ENCODE measurements around the gene MRTFB.
"Not testable (repeated sequence)": the region's sequence is repeated elsewhere in the genome, so short reads cannot be mapped to it uniquely, and the experiment has no call there.

The MRTFB gene

DNA sequence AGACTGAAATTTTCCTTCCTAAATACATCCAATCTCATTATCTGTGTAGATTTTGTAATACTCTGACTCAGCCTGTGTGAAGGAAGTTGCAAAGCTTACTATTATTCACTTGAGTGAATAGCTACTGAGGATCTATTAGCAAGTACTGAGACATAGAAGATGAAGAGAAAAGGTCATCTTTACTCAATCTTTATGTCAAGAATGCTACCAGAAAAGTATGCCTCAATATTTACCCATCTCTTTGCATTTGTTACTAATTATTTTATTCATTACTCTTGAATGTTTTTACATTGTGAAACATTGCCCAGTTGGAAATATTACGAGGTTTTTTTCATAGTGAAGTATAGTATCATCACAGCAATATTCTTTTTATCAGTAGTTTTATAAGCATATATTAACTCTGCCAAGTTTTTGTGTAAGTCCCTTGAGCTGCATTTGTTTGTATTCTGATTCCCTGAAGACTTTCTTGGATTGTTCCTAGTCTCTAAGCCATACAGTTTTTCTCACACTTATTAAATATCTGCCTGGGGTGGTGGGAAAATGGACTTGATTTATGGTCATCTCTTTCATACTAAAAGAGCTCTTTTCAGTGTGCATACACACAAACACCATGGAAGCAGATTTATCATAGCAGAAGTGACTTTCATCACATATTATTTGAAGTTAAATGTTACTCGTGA is 110.4 kb downstream of the MRTFB start:
- no peak for DNase-seq (ENCODE audit: low read depth in 2 of 2, low spot score in 1 of 2)

DNA sequence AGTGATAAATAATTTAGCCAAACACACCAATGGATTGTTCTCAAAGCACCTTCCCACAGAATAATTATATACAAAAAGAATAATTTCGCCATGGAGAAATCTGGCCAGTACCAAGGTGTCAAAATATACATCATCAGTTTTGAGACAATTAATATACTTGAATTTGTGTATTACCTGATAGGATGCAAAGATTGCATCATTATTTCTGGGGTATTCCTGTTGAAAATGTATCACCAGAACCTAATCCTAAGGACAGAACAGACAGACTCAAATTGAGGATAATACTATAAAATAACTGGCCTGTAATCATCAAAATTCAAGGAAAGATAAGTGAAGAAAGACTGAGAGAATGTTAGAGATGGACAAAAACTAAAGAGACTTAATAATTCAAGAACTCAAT is 111.9 kb downstream of the MRTFB start:
- no peak for DNase-seq (ENCODE audit: low read depth in 2 of 2, low spot score in 1 of 2)

DNA sequence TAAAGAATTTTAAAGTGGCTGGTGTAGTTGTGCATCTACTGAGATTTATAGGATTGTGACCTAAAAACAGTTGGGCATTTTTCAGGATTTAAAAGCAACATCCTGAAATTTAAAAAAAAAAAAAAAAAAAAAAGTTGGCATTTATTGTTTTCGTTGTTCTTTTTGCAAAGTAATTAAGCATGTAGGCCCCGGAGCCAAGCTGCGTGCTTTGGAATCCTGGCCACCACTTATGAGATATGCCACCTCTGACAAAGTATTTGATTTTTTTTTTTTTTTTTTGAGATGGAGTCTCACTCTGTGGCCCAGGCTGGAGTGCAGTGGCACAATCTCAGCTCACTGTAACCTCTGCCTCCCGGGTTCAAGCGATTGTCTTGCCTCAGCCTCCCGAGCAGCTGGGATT is 112.8 kb downstream of the MRTFB start:
- DNase-seq (ENCODE audit: low read depth in 2 of 2, low spot score in 1 of 2) = not testable (repeated sequence)

DNA sequence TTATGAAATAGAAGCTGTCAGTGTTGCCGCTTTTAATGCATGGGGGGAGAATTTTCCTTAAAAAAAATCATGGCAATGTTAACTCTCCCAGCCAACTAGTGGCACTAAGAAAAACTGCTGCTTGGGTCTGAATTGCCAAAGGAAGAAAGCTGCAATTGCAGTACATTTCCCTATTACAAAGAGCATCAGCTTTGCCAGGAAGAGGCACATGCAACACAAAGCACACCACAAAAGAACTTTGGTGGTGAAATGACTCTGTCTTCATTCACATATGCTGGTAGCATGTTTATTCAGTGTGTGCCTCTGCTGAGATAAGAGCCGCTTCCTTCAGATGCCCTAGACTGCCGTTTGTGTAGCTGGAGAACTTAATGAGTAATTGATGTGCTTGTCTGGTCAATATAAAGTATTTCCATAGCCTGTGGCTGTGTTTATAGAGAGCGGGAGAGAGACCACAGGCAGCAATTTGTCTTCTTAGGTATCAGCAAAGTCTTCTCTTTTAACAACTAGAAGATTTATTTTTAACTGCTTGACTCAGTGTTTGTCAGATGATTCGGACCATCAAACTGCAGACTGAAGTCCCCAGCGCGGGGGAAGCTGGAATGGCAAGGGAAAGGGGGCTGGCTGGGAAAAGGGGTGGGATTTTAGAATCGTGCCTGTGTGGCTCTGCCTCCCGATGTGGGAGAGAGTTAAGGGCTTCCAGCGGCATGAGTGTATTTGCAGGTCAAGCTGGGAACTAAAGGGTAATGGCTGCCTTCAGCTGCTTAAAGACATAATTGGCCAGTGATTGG is 115.1 kb downstream of the MRTFB start:
- no peak for DNase-seq (ENCODE audit: low read depth in 2 of 2, low spot score in 1 of 2)

DNA sequence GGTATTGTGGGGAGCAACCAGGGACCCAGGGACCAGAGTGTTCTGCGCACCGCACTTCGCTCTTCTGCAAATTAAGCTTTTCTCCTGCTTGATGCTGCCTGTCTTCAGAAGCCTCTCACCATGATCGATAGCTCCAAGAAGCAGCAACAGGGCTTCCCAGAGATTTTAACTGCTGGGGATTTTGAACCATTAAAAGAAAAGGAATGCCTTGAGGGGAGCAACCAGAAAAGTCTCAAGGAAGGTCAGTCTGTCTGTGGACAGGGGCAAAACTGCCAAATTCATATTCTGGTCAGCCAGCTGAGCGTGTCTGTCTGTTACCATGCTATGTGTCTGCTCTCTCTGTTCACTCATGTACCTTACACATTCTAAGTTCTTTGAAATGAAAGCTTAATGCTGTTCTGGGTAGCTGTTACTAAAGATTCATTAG is 115.7 kb downstream of the MRTFB start:
- DNase-seq (ENCODE audit: low read depth in 2 of 2, low spot score in 1 of 2) = no peak

DNA sequence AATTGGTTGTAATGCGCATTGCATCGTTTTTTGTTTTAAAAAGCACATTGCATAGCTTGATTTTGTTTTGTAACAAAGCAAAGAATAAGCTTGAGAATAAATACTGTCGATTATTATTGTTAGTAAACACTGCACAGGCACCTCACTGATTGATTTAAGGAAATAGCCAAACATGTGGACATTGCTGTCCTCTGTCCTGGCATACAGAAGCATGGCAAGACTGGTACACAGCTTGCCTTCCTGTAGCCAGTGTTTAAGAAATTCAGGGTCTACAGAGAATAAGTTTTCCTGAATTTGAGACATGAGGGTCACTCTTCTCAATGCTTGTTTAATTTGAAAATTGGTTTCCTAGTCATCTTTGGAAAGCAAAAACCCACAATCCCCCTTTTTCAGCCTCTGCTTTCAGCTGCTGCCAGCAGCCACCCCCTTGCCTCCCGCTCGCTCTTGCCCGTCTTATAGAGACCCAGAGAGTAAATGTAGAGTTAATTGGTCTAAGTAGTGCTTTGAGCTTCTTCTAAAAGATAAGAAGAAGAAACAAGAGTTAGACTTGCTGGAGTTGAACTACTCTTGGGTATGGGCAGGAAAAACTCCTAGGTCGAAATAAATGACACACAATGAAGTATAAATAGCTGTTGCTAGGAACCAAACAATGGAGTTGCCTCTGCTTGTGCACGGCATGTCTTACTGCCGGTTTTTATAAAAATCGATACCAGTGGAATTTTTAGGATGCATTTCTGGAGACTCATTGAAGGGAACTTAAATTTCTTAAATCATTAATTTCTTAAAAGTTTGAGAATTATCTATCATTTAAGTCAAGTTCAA is 116.6 kb downstream of the MRTFB start:
- no peak for DNase-seq (ENCODE audit: low read depth in 2 of 2, low spot score in 1 of 2)

DNA sequence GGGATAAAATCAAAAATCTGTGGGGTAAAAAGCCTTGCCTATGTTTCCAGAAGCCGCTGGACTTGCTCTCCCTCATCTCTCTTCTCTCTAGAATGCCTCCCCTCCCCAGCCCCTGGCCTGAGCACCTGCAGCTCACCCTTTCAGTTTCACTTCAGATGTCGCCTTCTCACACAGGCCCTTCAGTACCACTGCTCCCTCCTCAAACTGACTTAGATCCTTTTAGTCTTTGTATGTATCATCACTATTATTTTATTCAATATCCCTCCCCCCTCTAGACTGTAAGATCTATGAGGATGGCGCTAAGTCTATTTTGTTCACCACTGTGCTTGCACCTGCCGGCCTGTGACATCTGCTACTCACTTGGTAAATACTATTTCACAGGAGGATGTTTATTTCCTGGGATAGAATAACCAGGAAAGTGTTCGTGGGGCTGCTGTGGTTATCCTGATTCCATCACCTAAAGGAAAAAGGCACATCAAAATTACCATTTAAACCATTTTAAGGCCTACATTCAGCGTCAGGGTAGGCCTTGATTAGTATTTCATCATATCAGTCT is 122.3 kb downstream of the MRTFB start:
- no peak for DNase-seq (ENCODE audit: low read depth in 2 of 2, low spot score in 1 of 2)

DNA sequence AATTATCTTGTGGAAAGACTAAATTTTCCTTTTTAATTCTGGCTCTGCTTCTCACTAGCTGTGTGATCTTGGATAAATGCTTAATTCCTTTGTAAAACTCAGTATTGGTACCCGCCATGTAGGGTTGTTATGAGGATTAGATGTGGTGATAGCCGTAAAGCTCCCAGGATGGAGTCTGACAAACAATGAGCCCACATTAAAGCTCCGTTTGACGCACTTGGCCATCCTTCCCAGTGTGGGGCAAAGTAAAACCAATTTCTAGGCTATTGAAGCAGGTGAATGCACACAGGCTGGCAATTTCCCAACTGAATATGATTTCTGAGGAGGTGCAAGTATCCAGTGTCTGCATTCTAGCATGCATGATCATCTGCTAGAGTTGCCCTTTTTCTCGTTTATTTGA is 123.6 kb downstream of the MRTFB start:
- no peak for DNase-seq (ENCODE audit: low read depth in 2 of 2, low spot score in 1 of 2)

DNA sequence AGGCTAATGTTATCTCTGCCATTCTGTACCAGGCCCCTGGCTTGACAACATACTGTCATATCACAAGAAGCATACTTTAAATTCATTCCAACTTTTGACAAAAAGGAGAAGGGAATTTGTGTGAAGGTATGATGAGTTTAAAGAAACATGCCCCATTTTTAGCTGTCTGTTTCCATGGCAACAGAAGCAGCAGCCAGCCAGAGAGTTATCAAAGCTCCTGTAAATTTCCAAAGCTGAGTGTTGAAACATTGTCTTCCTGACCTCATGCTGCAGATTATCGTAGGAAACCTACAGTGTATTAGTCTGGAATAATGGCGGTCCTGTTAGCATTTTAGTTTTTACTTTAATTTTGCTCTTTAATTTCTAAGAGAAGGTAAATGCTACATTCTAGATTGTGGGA is 124.9 kb downstream of the MRTFB start:
- no peak for DNase-seq (ENCODE audit: low read depth in 2 of 2, low spot score in 1 of 2)

DNA sequence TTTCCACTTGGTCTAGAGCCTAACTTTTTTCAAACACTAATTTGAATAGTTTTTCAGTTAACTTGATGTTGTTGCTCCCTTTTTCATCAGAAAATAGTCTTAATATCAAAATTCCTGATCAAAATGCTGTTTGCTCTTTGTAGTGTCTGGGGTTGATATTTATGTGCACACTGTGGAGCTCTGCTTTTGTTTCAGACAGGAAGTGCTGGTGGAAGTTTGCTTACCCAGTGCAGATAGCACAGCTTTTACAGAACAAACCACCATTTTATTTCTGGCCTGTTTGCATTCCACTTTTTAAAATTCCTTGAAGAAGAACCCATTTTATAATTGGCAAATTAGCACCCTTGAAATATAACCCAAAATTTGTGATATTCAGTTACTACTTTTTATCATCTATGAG is 125.4 kb downstream of the MRTFB start:
- no peak for DNase-seq (ENCODE audit: low read depth in 2 of 2, low spot score in 1 of 2)

DNA sequence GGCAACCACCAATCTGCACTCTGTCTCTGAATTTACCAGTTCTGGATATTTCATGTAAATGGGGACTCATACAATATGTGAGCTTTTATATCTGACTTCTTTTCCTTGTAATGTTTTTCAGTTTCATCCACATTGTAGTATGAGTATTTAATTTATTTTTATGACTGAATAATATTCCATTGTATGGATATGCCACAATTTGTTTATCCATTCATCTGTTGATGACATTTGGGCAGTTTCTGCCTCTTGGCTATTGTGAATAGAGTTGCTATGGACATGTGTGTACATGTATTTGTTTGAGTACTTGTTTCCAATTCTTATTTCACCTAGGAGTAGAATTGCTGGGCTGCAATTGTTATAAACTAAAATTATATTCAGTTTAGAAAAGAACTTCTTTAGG is 126.9 kb downstream of the MRTFB start:
- no peak for DNase-seq (ENCODE audit: low read depth in 2 of 2, low spot score in 1 of 2)

DNA sequence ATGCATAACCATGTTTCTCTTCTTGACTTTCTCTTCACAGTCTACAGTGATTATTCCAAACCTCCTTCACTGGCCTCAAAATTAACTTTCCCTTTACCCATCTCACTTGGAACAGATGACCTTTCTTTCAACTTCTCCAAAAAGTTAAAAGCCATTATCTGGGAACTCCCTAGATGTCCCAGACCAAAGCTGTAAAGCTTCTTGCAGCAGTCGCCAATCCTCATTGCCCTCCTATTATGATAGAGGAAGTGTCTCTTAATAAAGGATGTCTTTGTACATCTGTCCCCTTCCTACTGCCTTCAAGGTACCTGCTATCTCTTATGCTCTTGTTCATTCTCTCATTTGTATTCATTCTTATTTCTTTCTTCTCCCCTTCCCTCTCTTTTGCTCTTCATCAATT is 127.5 kb downstream of the MRTFB start:
- DNase-seq (ENCODE audit: low read depth in 2 of 2, low spot score in 1 of 2) = no peak

DNA sequence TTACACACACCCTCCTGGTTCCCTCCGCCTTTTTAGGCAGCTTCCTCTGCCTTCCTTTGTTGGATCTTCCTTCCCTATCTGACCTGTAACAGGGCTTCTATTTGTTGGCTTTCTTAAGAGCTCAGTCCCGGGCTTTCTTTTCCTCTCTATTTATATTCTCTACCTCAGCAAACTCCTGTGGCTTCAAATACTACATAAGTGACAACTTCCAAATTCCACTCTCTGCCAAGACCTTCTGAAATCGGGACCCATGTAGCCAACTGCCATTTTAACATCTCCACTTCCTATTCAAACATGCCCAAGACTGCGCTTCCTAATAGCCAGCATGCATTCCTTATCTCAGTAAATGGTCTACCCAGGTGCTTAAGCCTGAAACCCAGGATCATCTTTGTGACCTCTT is 128.1 kb downstream of the MRTFB start:
- DNase-seq (ENCODE audit: low read depth in 2 of 2, low spot score in 1 of 2) = no peak

DNA sequence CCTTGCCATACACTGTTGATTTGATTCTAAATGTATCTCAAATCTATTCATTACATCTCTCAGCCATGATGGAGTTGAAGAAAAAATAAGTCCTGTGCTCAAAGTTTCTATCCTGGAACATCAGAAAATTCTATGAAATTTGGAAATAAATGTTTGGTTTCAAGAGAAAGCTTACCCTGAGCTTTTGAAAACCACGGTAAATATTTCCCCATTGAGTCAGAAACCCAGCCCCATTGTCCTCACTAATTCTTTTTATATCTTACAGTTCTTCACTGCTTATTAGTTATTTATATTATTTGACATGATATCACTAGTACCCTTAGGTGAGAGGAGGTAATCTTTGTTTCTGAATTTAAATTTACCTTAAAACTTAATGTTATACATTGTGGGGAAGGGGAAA is 128.5 kb downstream of the MRTFB start:
- no peak for DNase-seq (ENCODE audit: low read depth in 2 of 2, low spot score in 1 of 2)

DNA sequence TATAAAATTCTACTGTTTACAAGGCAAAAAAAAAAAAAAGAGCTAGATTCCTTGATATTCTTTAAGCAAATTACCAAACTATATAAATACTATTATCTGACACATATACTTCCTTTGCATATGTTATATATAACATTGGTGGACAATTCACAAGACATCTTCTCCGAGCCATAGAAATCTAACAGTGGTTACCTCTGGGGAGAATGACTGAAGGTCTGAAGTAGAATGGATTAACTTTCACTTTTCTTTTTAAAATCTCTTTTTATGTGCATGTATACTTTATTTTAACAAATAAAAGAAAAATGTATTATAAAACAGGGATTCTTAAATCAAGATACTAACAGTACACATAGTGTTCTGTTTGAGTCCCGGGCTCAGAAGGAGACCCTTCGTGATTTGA is 131.0 kb downstream of the MRTFB start:
- DNase-seq (ENCODE audit: low read depth in 2 of 2, low spot score in 1 of 2) = no peak

DNA sequence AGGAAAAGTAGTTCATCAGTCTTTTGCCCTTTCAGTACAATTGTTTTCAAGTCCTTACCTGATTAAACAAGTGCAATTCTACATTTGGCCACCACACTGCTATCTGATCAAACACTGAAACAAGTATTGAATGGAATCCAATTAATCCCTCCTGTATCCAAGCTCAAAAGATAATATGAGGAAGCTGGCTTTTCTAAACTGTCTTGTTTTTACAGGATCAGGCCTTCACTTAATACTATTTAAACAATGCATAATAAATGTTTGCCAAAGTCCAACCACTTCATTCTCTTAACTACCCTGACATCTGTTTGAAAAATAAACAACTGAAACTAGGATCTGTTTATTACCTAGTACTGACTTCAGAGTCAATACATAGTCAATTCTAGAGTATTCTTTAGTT is 131.6 kb downstream of the MRTFB start:
- no peak for DNase-seq (ENCODE audit: low read depth in 2 of 2, low spot score in 1 of 2)

DNA sequence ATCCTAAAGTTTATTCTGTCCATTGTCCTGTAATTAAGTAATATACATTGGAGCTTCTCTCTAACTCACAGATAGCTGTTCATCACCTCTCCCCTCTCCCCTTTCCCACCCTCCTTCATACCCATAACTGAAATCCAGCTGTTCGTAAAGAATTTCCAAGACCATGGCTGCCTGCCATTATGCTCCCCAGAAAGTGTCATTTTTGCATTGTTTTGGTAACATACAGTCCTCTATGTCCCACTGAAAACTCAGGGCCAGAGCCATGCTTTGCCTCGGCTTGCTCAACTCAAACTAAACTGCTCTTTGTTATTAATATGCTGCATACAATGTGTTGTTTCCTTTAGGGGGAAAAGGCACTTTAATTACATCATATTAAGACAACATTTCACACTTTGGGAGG is 132.0 kb downstream of the MRTFB start:
- no peak for DNase-seq (ENCODE audit: low read depth in 2 of 2, low spot score in 1 of 2)

DNA sequence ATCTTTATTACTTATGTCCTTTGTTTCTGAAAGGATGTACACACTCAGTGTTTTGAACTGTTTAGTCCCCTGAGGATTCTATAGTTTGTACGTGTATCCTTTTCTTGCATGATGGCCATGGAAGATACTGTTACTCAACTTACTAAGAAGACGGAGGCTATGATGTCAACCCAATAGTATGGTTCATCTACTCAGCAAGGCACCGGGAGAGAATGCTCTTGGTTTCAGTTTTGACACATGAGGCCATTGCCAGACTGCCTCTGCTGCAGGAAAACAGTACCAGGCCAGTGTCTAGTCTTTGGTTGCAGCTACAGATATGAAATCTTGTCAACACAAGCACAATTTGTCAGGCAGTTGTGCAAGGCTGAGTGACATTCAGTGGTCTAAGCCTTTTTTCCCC is 134.5 kb downstream of the MRTFB start:
- no peak for DNase-seq (ENCODE audit: low read depth in 2 of 2, low spot score in 1 of 2)

DNA sequence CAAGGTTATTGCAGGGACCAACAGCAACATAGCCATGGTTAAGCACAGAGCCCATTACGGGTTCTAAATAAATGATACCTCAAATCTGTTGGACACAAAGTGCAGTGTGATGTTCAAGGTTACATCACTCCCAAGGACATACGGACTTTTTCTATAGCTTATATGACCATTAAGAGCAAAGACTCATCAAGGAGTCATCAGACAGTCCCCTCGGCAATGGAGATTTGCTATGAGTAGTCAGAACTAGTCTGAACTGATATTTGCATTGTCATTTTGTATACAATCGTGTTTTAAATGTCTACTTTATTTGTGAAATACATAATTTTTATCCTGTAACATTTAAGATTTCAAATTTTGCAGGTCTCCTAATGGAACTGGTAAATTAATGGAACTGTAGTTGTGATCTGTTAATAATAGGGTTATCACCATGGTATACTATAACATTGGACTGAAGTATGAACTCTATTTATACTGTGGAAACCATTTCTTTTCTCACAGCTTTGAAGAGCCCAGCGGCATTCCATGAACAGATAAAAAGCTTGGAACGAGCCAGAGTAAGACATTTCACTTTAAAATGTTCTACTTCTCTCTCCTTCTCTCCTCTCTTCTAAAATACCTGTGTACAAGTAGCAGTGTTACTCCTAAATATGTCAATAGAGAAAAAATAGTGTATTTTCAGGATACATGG is 140.9 kb downstream of the MRTFB start:
- DNase-seq (ENCODE audit: low read depth in 2 of 2, low spot score in 1 of 2) = no peak

DNA sequence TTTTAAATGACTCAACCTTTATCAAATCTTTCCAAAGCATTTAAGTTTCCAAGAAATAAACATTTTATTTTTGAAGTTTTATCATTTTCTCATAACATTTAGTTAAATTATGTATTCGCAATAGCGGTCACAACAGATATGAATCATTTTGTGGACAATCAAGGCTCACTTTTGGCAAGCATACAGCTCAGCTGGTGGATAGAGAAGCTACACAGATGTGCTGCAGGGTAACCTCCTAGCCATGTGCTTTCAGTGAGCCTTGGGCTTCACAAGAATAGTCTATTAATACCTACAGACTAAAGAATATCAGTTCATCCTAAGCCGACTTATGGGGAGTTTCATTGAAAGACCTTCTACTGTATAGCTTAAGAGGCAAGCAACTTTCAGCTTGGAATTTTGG is 144.8 kb downstream of the MRTFB start:
- no peak for DNase-seq (ENCODE audit: low read depth in 2 of 2, low spot score in 1 of 2)

DNA sequence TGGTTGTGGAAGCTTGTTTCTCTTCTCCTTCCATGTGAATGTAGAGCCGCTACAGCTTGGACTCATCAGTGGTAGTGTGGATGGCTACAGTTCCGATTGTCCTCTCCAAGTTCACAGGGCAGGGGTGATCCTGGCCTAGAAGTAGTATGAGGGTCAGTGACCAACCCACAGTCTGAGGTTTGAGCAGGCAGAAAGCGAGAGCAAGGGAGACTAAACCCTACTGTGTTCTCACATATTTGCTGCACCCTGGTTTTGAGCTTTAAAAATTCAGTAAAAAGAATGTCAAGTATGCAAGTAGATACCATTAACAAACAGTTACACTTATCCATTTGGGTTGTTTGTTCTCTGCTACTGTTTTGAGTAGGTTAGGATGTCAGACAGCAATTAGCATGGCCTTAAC is 148.9 kb downstream of the MRTFB start:
- DNase-seq (ENCODE audit: low read depth in 2 of 2, low spot score in 1 of 2) = no peak

Measured in stimulated activated CD8-positive, alpha-beta memory T cell treated with anti-CD3 and anti-CD28 coated beads, Interleukin-4, amount 100 ng/mL, for 1 hour (primary cell).